Parathyroid adenoma (tissue), 2 donors: Measurements from ENCODE around the gene RFXANK.

ENCODE experiments used
- H2AFZ ChIP-seq: fragments of 300-600 bp; sonication (generic); one replicate; pipeline ENCODE4 v1.7.0; 2017; ENCODE audit warnings: antibody characterized with exemption, mild to moderate bottlenecking
- H3K27ac ChIP-seq: fragments of 300-600 bp; sonication (generic); one replicate; pipeline ENCODE4 v1.7.0; 2017
- H3K27me3 ChIP-seq: fragments of 300-600 bp; sonication (generic); one replicate; pipeline ENCODE4 v1.7.0; 2017; ENCODE audit warnings: low read length; ENCODE audit not compliant: control insufficient read depth, insufficient read depth
- H3K36me3 ChIP-seq: fragments of 300-600 bp; sonication (generic); one replicate; pipeline ENCODE4 v1.7.0; 2017; ENCODE audit warnings: low read length; ENCODE audit not compliant: control insufficient read depth, insufficient read depth
- H3K4me1 ChIP-seq: fragments of 300-600 bp; sonication (generic); one replicate; pipeline ENCODE4 v1.7.0; 2017; ENCODE audit warnings: control low read depth
- H3K4me2 ChIP-seq: fragments of 300-600 bp; sonication (generic); one replicate; pipeline ENCODE4 v1.7.0; 2017; ENCODE audit warnings: low read length
- H3K4me3 ChIP-seq: fragments of 300-600 bp; sonication (generic); one replicate; pipeline ENCODE4 v1.7.0; 2017; ENCODE audit warnings: low read depth, low read length
- H3K79me2 ChIP-seq: fragments of 300-600 bp; sonication (generic); one replicate; pipeline ENCODE4 v1.7.0; 2017; ENCODE audit warnings: control low read depth
- H3K9ac ChIP-seq: fragments of 300-600 bp; sonication (generic); one replicate; pipeline ENCODE4 v1.7.0; 2017; ENCODE audit warnings: mild to moderate bottlenecking
- H3K9me3 ChIP-seq: fragments of 300-600 bp; sonication (generic); one replicate; pipeline ENCODE4 v1.7.0; 2017; ENCODE audit warnings: low read length; ENCODE audit not compliant: control insufficient read depth
- TF ChIP-seq, protein P1 (sequence below): fragments of 300-600 bp; sonication (generic); IDR thresholded peaks from one replicate; pipeline ENCODE4 v1.7.0; 2017; ENCODE audit warnings: antibody characterized with exemption, mild to moderate bottlenecking
- donor health status: primary hyperparathyroidism.

RFXANK gene

DNA sequence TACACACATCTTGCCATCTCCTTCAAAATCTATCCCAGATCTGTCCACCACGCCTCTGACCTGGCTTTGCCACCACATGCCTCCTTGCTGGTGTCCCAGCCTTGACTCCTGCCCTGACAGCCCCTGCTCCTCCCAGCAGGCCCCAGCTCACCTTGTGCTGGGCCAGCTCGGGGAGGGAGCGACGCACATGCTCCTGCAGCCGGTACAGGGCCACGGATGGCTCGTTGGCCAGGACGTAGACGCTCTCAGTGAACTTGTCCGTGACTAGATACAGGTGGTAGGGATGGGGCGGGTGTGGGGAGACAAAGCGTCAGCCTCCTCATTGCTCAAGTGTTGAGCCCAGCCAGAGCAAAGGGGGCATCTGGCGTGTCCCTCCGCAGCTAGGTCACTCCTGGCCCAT, 5.3 kb upstream of the RFXANK start:
- H3K4me3 ChIP-seq, result no peak overlapping the region
- no peak overlapping the region for H3K9ac ChIP-seq
- H3K27me3 ChIP-seq, result no peaks in the 10 kb centered on the region
- peaks cover 5% of the 10 kb centered on the region for H3K4me1 ChIP-seq
- TF ChIP-seq, protein P1, sequence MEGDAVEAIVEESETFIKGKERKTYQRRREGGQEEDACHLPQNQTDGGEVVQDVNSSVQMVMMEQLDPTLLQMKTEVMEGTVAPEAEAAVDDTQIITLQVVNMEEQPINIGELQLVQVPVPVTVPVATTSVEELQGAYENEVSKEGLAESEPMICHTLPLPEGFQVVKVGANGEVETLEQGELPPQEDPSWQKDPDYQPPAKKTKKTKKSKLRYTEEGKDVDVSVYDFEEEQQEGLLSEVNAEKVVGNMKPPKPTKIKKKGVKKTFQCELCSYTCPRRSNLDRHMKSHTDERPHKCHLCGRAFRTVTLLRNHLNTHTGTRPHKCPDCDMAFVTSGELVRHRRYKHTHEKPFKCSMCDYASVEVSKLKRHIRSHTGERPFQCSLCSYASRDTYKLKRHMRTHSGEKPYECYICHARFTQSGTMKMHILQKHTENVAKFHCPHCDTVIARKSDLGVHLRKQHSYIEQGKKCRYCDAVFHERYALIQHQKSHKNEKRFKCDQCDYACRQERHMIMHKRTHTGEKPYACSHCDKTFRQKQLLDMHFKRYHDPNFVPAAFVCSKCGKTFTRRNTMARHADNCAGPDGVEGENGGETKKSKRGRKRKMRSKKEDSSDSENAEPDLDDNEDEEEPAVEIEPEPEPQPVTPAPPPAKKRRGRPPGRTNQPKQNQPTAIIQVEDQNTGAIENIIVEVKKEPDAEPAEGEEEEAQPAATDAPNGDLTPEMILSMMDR, result no peak
- no peaks in the 10 kb centered on the region for H3K36me3 ChIP-seq
- no peaks in the 10 kb centered on the region for H3K9me3 ChIP-seq
- H3K4me2 ChIP-seq, result no peak overlapping the region
- no peak overlapping the region for H2AFZ ChIP-seq
- peaks cover 25% of the 10 kb centered on the region for H3K79me2 ChIP-seq
- H3K27ac ChIP-seq, result no peak overlapping the region

DNA sequence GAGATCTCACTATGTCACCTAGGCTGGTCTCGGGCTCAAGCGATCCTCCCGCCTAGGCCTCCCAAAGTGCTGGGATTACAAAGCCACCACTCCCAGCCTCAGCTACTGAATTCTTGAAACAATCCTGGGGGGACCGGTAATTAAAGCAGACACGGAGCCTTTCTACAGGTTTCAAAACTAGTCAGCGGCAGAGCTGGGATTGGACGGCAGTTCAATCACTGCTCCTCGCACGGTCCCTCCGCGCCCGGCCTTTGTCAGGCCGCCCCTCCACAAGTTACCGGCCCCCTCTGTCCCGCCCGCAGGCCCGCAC, 335 bp upstream of the RFXANK start:
- peak overlapping the region; percentile 49 for H3K9ac ChIP-seq
- TF ChIP-seq, protein P1, result no peak
- peak overlapping the region; percentile 100 for H3K4me2 ChIP-seq
- H3K9me3 ChIP-seq, result no peaks in the 10 kb centered on the region
- peaks cover 5% of the 10 kb centered on the region for H3K4me1 ChIP-seq
- peak overlapping the region; percentile 99 for H3K4me3 ChIP-seq
- H3K27me3 ChIP-seq, result no peaks in the 10 kb centered on the region
- H2AFZ ChIP-seq, result peak overlapping the region; percentile 97
- H3K79me2 ChIP-seq, result peaks cover 19% of the 10 kb centered on the region
- H3K27ac ChIP-seq, result peak overlapping the region; percentile 95
- no peaks in the 10 kb centered on the region for H3K36me3 ChIP-seq

DNA sequence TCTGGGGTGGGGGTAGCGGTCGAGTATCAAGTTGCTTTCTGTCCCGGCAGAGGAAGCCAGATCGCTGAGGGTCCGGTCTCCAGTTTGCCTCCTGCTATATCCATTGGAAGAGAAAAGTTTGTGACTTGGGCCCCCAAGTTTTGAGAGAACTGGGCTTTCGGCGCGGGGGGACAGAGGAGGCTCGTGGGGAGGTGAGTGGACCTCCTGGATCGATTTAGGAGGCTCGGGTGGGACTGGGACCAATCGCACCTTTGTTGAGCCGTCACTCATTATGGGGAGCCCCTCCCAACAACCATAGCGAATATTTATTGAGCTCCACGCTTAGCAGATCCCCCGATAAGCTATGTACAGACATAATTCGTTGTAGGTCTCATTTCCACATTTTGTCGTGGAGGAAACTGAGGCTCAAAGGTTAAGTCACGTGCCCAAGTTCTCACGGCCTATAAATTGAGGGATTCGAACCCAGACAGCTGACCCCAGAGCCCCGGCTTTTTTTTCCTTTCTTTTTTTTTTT, 909 bp downstream of the RFXANK start:
- Histone ChIP-seq H3K36me3 (no peaks in the 10 kb centered on the region), H2AFZ (peak overlapping the region; percentile 93), H3K4me2 (peak overlapping the region; percentile 100), H3K9me3 (no peaks in the 10 kb centered on the region), H3K79me2 (peaks cover 19% of the 10 kb centered on the region), H3K4me1 (peaks cover 5% of the 10 kb centered on the region), H3K27me3 (no peaks in the 10 kb centered on the region), H3K9ac (peak overlapping the region; percentile 42), H3K27ac (peak overlapping the region; percentile 95), H3K4me3 (peak overlapping the region; percentile 99)
- TF ChIP-seq, protein P1, result no peak

DNA sequence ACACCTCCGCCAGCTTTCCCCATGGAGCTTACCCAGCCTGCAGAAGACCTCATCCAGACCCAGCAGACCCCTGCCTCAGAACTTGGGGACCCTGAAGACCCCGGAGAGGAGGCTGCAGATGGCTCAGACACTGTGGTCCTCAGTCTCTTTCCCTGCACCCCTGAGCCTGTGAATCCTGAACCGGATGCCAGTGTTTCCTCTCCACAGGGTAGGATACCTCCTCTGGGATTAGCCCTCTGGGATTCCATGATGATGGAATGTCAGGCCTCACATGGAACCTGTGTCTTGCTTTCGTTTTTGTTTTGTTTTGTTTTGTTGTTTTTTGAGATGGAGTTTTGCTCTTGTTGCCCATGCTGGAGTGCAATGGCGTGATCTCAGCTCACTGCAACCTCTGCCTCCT, 1.9 kb downstream of the RFXANK start:
- Histone ChIP-seq H3K9ac (no peak overlapping the region), H3K27ac (no peak overlapping the region), H3K27me3 (no peaks in the 10 kb centered on the region), H3K4me2 (no peak overlapping the region), H3K4me3 (no peak overlapping the region), H3K79me2 (peaks cover 16% of the 10 kb centered on the region), H3K4me1 (peaks cover 5% of the 10 kb centered on the region), H2AFZ (no peak overlapping the region), H3K36me3 (no peaks in the 10 kb centered on the region), H3K9me3 (no peaks in the 10 kb centered on the region)
- TF ChIP-seq, protein P1, result no peak
